ENCODE measurements around the gene KDM1A.

DNA sequence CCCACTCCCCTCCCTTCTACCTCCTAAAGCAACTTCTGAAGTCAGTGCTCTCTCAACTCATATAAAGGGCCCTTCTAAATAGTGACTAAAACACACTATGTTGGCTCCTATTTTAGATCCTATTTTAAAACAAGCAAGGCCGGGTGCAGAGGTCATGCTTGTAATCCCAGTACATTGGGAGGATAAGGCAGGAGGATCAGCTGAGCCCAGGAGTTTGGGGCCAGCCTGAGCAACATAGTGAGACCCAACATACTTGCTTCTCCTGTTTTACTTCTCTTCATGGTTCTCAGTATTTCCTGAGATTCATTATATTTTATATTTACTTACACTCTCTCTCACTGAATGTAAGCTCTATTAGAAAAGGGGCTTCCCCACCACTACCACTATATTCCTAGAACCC lies 106.9 kb downstream of the KDM1A start:
- no peak for TF ChIP-seq EZH2 (IDR thresholded peaks at IDR 0.05; ENCODE audit: borderline replicate concordance, insufficient read depth, low read depth, low read length, poor library complexity, severe bottlenecking)
- TF ChIP-seq, protein P1, sequence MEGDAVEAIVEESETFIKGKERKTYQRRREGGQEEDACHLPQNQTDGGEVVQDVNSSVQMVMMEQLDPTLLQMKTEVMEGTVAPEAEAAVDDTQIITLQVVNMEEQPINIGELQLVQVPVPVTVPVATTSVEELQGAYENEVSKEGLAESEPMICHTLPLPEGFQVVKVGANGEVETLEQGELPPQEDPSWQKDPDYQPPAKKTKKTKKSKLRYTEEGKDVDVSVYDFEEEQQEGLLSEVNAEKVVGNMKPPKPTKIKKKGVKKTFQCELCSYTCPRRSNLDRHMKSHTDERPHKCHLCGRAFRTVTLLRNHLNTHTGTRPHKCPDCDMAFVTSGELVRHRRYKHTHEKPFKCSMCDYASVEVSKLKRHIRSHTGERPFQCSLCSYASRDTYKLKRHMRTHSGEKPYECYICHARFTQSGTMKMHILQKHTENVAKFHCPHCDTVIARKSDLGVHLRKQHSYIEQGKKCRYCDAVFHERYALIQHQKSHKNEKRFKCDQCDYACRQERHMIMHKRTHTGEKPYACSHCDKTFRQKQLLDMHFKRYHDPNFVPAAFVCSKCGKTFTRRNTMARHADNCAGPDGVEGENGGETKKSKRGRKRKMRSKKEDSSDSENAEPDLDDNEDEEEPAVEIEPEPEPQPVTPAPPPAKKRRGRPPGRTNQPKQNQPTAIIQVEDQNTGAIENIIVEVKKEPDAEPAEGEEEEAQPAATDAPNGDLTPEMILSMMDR (IDR thresholded peaks at IDR 0.05) = no peak
